HepG2 (cell line): Measurements from ENCODE around the gene PROC. TPM values are rescaled to one million over a fixed set of nuclear protein-coding genes. Genes with fewer than 3 reads are reported as not detected.

ENCODE experiments used
- ARID4A ChIP-seq: sonication (generic); formaldehyde crosslinking; IDR thresholded peaks from 2 replicates; pipeline ENCODE4 v1.5.0; 2020; ENCODE audit warnings: mild to moderate bottlenecking, missing genetic modification reagents, borderline replicate concordance
- ARNTL ChIP-seq: sonication (generic); formaldehyde crosslinking; IDR thresholded peaks from 2 replicates; pipeline ENCODE4 v1.4.0; 2020; ENCODE audit warnings: mild to moderate bottlenecking, missing genetic modification reagents
- ASH2L ChIP-seq: fragments of 300-600, 200-600 bp; sonication (generic); IDR thresholded peaks from 2 replicates; pipeline ENCODE4 v1.7.0; 2017; ENCODE audit warnings: low read depth, mild to moderate bottlenecking, moderate library complexity, mixed read lengths, low read length; ENCODE audit not compliant: insufficient read length
- FLYWCH1 ChIP-seq: sonication (generic); formaldehyde crosslinking; IDR thresholded peaks from 2 replicates; pipeline ENCODE4 v1.8.1; 2023; ENCODE audit warnings: mild to moderate bottlenecking, missing genetic modification reagents
- FOXK2 ChIP-seq: fragments of 450-650 bp; IDR thresholded peaks from 2 replicates; pipeline ENCODE4 v1.6.1; 2016
- GATA4 ChIP-seq: sonication (generic); IDR thresholded peaks from 2 replicates; pipeline ENCODE4 v1.6.1; 2016; ENCODE audit warnings: antibody characterized with exemption, low read depth, borderline replicate concordance
- GMEB1 ChIP-seq: sonication (generic); formaldehyde crosslinking; IDR thresholded peaks from 2 replicates; pipeline ENCODE4 v1.5.1; 2020; ENCODE audit warnings: missing genetic modification reagents, mild to moderate bottlenecking, borderline replicate concordance
- GTF2F1 ChIP-seq: fragments of 150-350 bp; IDR thresholded peaks from 2 replicates; pipeline ENCODE4 v1.6.1; 2014; ENCODE audit warnings: low read length
- HDAC6 ChIP-seq: fragments of 200-600 bp; sonication (generic); IDR thresholded peaks from 2 replicates; pipeline ENCODE4 v1.7.0; 2017; ENCODE audit warnings: mild to moderate bottlenecking, antibody characterized with exemption, low read length, low read depth
- HNRNPL ChIP-seq: fragments of 200-400 bp; formaldehyde crosslinking; IDR thresholded peaks from 2 replicates; pipeline ENCODE4 v1.6.1; 2017; ENCODE audit warnings: mild to moderate bottlenecking, low read depth, low read length
- KLF16 ChIP-seq, 2 experiments: sonication (generic) in 1 of 2; formaldehyde crosslinking in 1 of 2; IDR thresholded peaks; 2 replicates each; pipeline versions ENCODE4 v1.6.1 to v1.8.0; 2016 to 2023; ENCODE audit warnings: missing genetic modification reagents in 2 of 2, missing compliant biosample characterization in 1 of 2
- MED1 ChIP-seq: sonication (generic); formaldehyde crosslinking; IDR thresholded peaks from 2 replicates; pipeline ENCODE4 v1.4.0; 2020; ENCODE audit warnings: missing genetic modification reagents
- MYC ChIP-seq: sonication (generic); formaldehyde crosslinking; IDR thresholded peaks from 2 replicates; pipeline ENCODE4 v1.9.0; 2021; ENCODE audit warnings: missing genetic modification reagents, borderline replicate concordance
- NCOA5 ChIP-seq: sonication (generic); formaldehyde crosslinking; IDR thresholded peaks from 2 replicates; pipeline ENCODE4 v1.4.0; 2020; ENCODE audit warnings: missing genetic modification reagents
- NFE2L2 ChIP-seq: fragments of 150-350 bp; IDR thresholded peaks from 2 replicates; pipeline ENCODE4 v1.6.1; 2014; ENCODE audit warnings: low read length
- NR3C1 ChIP-seq: sonication (generic); formaldehyde crosslinking; IDR thresholded peaks from 2 replicates; pipeline ENCODE4 v1.4.0; 2020; ENCODE audit warnings: missing genetic modification reagents
- THYN1 ChIP-seq: sonication (generic); formaldehyde crosslinking; IDR thresholded peaks from 2 replicates; pipeline ENCODE4 v1.8.1; 2023; ENCODE audit warnings: low read depth, mild to moderate bottlenecking, moderate library complexity, missing genetic modification reagents, borderline replicate concordance
- ZNF326 ChIP-seq: sonication (generic); formaldehyde crosslinking; IDR thresholded peaks from 2 replicates; pipeline ENCODE4 v1.4.0; 2020; ENCODE audit warnings: missing genetic modification reagents, borderline replicate concordance
- ZNF382 ChIP-seq: sonication (generic); formaldehyde crosslinking; IDR thresholded peaks from 2 replicates; pipeline ENCODE4 v1.5.0; 2020; ENCODE audit warnings: missing genetic modification reagents, mild to moderate bottlenecking, borderline replicate concordance
- ZNF605 ChIP-seq: sonication (generic); formaldehyde crosslinking; IDR thresholded peaks from 2 replicates; pipeline ENCODE4 v1.8.0; 2022; ENCODE audit warnings: mild to moderate bottlenecking, missing genetic modification reagents
- ZNF709 ChIP-seq: sonication (generic); formaldehyde crosslinking; IDR thresholded peaks from 2 replicates; pipeline ENCODE4 v1.5.0; 2020; ENCODE audit warnings: mild to moderate bottlenecking, missing genetic modification reagents
- ZSCAN12 ChIP-seq: sonication (generic); formaldehyde crosslinking; IDR thresholded peaks from 2 replicates; pipeline ENCODE4 v1.9.0; 2021; ENCODE audit warnings: mild to moderate bottlenecking, missing genetic modification reagents
- polyA plus RNA-seq, 8 experiments: library from polyadenylated mRNA; depleted of rRNA in 3 of 8; stranded (reverse) in 7 of 8; unstranded in 1 of 8; fragments of >200 nt; fragmentation: Illumina TruSeq in 4 of 8; extraction: Trizol in 4 of 8; gene quantifications; 2 replicates each; pipeline versions ENCODE4 v1.2.1 to v1.2.3, GENCODE V29; 2011 to 2016; ENCODE audit warnings: low read depth in 4 of 8, missing spikeins in 1 of 8, mixed read lengths in 1 of 8; ENCODE audit not compliant: insufficient read depth in 1 of 8
- total RNA-seq, 5 experiments: library from RNA; depleted of rRNA; stranded (reverse); fragments of >200 nt; fragmentation: Illumina TruSeq; extraction: Trizol; gene quantifications; 2 replicates each; pipeline ENCODE4 v1.2.3, GENCODE V29; 2016; ENCODE audit warnings: low read depth in 1 of 5
- TF ChIP-seq, protein P1 (sequence below): sonication (generic); formaldehyde crosslinking; conservative IDR thresholded peaks from 2 replicates; pipeline ENCODE4 v1.8.0; 2022; ENCODE audit warnings: mild to moderate bottlenecking, moderate library complexity, missing genetic modification reagents

The PROC gene
- total and polyA plus RNA-seq, 2 of the 13 experiments (the other 11 are each of a cell fraction or from before 2014, with no cell fraction given) = 134 to 185 TPM

DNA sequence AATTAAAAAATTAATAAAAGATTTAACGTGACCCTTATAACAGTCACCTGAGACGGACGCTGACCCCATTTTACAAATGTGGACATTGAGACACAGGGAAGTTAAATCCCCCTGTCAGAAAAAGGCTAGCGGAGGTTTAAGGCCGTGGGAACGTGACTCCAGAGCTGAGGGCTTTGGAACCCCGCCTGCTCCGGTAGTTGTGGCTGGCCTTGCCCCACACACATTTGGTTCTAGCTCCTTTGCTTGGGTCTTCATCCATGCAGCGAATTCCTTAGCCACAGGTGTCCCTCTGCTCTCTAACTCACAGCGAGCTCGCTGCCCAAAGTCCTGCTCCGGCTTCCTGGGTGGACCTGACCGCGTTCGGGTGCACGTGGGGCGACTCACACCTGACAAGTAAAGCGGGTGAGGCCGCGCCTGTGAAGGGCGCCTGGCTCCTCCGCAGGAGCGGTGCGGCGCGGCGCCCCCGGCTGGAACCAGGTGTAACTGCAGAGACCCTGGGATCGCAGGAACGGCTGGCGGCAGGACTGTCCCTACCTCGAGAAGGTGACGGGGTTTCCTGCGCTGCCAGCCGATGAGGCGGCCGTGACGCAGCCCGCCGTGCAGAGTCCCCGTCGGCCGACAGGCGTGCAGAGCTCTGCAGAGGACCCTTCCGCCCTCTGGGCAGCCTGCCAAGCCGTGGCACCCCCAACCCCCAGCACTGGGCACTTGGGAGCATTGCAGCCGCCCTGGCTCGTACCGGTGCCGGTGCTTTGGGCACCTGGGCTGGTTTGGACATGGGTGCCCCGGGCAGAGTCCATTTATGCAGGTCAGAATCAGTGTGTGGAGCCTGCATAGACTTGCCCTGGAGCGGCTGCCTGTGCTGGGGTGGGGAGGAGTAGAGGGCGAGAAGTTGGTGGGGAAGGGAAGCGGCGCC is 2.4 kb upstream of the PROC start (continued):
- TF ChIP-seq ZNF382 (no peak), ASH2L (no peak), HDAC6 (no peak), GTF2F1 (no peak), FOXK2 (no peak), THYN1 (CRISPR knock-in tag) (no peak), ZSCAN12 (no peak), ZNF326 (CRISPR knock-in tag) (no peak), KLF16 (CRISPR knock-in tag; IDR thresholded peaks at IDR 0.05) (no peak; a peak in 1 of 4 replicates), ZNF605 (no peak), ARID4A (CRISPR knock-in tag) (no peak), NCOA5 (CRISPR knock-in tag) (no peak), MYC (CRISPR knock-in tag) (peak; percentile 30; the same call in 1 of the 2 replicates), FLYWCH1 (CRISPR knock-in tag) (no peak), MED1 (CRISPR knock-in tag) (0 out of 2 replicates have a peak, but pooled peaks have one; percentile 25), GMEB1 (no peak), NFE2L2 (no peak), ARNTL (CRISPR knock-in tag) (no peak), HNRNPL (peak; percentile 85), NR3C1 (no peak), ZNF709 (0 out of 2 replicates have a peak, but pooled peaks have one; percentile 19), GATA4 (no peak)
- TF ChIP-seq, protein P1, sequence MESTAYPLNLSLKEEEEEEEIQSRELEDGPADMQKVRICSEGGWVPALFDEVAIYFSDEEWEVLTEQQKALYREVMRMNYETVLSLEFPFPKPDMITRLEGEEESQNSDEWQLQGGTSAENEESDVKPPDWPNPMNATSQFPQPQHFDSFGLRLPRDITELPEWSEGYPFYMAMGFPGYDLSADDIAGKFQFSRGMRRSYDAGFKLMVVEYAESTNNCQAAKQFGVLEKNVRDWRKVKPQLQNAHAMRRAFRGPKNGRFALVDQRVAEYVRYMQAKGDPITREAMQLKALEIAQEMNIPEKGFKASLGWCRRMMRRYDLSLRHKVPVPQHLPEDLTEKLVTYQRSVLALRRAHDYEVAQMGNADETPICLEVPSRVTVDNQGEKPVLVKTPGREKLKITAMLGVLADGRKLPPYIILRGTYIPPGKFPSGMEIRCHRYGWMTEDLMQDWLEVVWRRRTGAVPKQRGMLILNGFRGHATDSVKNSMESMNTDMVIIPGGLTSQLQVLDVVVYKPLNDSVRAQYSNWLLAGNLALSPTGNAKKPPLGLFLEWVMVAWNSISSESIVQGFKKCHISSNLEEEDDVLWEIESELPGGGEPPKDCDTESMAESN (CRISPR knock-in tag) = no peak
